AG04449 (cell line): Measurements from ENCODE around the gene FBXL15.

Source experiments
- CTCF ChIA-PET: fragments of 350-600 bp; formaldehyde crosslinking; extraction: SDS; loops from one replicate; lab custom pipeline; 2021; ENCODE audit warnings: antibody characterized with exemption; lab: Yijun Ruan, JAX
- POLR2A ChIA-PET: fragments of 400-600, 350-600 bp; formaldehyde crosslinking; extraction: SDS; loops from one replicate; lab custom pipeline; 2020; ENCODE audit warnings: antibody characterized with exemption, inconsistent platforms; lab: Yijun Ruan, JAX
- DNase-seq: peaks from one replicate; pipeline ENCODE4 v3.0.0-alpha.2; 2010; ENCODE audit warnings: low read depth, low spot score
- H3K4me3 ChIP-seq: 2 replicates; pipeline ENCODE4 v1.5.1; 2011; ENCODE audit warnings: low read depth, mild to moderate bottlenecking, control low read depth, low read length
- TF ChIP-seq, protein P1 (sequence below): IDR thresholded peaks from one replicate; pipeline ENCODE4 v1.5.1; 2011; ENCODE audit warnings: mild to moderate bottlenecking, moderate library complexity, low read length, control low read depth, inconsistent platforms; ENCODE audit not compliant: insufficient read depth; ENCODE audit errors: missing control alignments

FBXL15 gene

GRCh38 chr10:102393411-102394078 lies 27.1 kb upstream of the FBXL15 start:
- DNase-seq: no peak
- peak overlapping the region; percentile 78 for H3K4me3 ChIP-seq
- TF ChIP-seq, protein P1, sequence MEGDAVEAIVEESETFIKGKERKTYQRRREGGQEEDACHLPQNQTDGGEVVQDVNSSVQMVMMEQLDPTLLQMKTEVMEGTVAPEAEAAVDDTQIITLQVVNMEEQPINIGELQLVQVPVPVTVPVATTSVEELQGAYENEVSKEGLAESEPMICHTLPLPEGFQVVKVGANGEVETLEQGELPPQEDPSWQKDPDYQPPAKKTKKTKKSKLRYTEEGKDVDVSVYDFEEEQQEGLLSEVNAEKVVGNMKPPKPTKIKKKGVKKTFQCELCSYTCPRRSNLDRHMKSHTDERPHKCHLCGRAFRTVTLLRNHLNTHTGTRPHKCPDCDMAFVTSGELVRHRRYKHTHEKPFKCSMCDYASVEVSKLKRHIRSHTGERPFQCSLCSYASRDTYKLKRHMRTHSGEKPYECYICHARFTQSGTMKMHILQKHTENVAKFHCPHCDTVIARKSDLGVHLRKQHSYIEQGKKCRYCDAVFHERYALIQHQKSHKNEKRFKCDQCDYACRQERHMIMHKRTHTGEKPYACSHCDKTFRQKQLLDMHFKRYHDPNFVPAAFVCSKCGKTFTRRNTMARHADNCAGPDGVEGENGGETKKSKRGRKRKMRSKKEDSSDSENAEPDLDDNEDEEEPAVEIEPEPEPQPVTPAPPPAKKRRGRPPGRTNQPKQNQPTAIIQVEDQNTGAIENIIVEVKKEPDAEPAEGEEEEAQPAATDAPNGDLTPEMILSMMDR: peak; percentile 90
- POLR2A ChIA-PET: no interaction called here
- CTCF ChIA-PET: interaction anchor here (0.5 to 16.2 kb wide), 39 partner anchors 9 to 490 kb away, joined by 3 to 407 read pairs (median 6); partner anchors contain the start of genes CUEDC2, ELOVL3, FBXL15 and GBF1

- ChIA-PET POLR2A (interaction anchor here (0.7 kb wide), 1 partner anchor 116 kb away, joined by 3 read pairs; no protein-coding TSS in a partner anchor), CTCF (interaction anchor here (0.5 to 16.2 kb wide), 43 partner anchors 8 to 490 kb away, joined by 3 to 407 read pairs (median 5); partner anchors contain the start of genes CUEDC2, ELOVL3, FBXL15 and GBF1)
- peak; percentile 70 for DNase-seq
- H3K4me3 ChIP-seq: peak overlapping the region; percentile 78
- TF ChIP-seq, protein P1: no peak
These were observed 26.4 kb upstream of the FBXL15 start for GRCh38 chr10:102394079-102394800.

DNA sequence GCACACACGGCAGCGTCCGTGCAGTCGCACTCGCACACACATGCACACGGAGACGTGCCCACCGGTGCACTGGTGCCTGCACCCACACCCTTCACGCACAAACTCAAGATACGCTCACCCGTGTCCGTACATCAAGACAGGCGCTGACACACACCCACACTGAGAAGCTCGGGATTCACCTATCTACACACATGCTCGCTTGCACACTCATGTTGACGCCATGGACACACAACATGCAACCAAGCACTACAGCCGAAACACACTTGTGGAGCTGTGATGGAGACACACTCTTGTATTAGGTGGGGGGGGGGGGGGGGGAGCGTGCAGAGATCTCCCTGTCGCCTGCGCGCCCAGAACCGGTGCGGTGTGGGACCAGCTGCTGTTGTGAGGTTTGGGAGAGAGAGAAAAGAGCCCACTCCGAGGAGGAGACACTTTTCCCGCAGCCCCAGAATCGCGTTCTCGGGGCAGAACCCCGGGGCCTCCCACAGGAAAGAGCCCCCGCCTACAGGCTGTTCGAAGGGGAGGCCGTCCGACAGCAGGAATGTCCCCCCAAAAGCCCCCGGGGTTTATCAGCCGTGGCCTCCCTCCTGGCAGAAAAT lies 25.7 kb upstream of the FBXL15 start:
- ChIA-PET POLR2A (interaction anchor here (0.7 to 1.0 kb wide), 2 partner anchors 115 to 164 kb away, joined by 3 read pairs; no protein-coding TSS in a partner anchor), CTCF (interaction anchor here (0.9 to 16.2 kb wide), 15 partner anchors 10 to 189 kb away, joined by 3 to 407 read pairs (median 12); partner anchors contain the start of genes CUEDC2, ELOVL3, FBXL15 and PSD)
- H3K4me3 ChIP-seq: peak overlapping the region; percentile 78
- no peak for DNase-seq
- TF ChIP-seq, protein P1: no peak

GRCh38 chr10:102395400-102396316 lies 25.0 kb upstream of the FBXL15 start, which contains the start of gene NFKB2:
NFKB2 (plus strand) TSS chr10:102395705; CDS start chr10:102395960, 255 bp downstream.
- ChIA-PET POLR2A (interaction anchor here (1.0 kb wide), 1 partner anchor 165 kb away, joined by 3 read pairs; no protein-coding TSS in a partner anchor), CTCF (interaction anchor here (0.6 to 16.2 kb wide), 16 partner anchors 9 to 227 kb away, joined by 3 to 407 read pairs (median 16); partner anchors contain the start of genes ELOVL3, FBXL15 and PSD)
- TF ChIP-seq, protein P1: no peak
- DNase-seq: no peak
- H3K4me3 ChIP-seq: peak within 1 kb of the TSS; percentile 78

GRCh38 chr10:102396317-102396650 lies 24.4 kb upstream of the FBXL15 start:
- ChIA-PET POLR2A (no interaction called here), CTCF (interaction anchor here (0.9 to 16.2 kb wide), 11 partner anchors 10 to 228 kb away, joined by 3 to 407 read pairs (median 8); partner anchors contain the start of genes ELOVL3, FBXL15 and PSD)
- DNase-seq: no peak
- H3K4me3 ChIP-seq: peak overlapping the region; percentile 78
- TF ChIP-seq, protein P1: no peak
